ENCODE results near the gene SUCLA2.

DNA sequence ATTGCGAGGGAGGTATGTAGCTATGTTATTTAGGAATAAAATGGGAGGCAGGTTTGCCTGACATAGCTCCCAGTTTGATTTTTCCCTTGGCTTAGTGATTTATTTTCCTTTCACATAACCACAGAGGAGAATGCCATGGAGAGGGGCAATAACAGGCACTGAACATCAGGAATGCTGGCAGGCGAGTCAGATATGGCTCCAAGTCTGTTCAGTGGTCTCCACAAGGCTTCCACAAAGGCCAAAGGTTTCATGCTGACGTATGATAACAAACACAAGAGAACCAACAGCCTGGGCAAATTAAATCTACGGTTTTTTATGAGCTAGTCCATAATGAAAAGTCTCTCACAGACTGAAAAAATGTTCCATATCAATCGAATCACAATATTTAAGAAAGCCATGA is 66.7 kb downstream of the SUCLA2 start:
- TF ChIP-seq, protein P1, sequence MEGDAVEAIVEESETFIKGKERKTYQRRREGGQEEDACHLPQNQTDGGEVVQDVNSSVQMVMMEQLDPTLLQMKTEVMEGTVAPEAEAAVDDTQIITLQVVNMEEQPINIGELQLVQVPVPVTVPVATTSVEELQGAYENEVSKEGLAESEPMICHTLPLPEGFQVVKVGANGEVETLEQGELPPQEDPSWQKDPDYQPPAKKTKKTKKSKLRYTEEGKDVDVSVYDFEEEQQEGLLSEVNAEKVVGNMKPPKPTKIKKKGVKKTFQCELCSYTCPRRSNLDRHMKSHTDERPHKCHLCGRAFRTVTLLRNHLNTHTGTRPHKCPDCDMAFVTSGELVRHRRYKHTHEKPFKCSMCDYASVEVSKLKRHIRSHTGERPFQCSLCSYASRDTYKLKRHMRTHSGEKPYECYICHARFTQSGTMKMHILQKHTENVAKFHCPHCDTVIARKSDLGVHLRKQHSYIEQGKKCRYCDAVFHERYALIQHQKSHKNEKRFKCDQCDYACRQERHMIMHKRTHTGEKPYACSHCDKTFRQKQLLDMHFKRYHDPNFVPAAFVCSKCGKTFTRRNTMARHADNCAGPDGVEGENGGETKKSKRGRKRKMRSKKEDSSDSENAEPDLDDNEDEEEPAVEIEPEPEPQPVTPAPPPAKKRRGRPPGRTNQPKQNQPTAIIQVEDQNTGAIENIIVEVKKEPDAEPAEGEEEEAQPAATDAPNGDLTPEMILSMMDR (optimal IDR thresholded peaks at IDR 0.05 in 1 of 3, IDR thresholded peaks at IDR 0.05 in 1 of 3, conservative IDR thresholded peaks at IDR 0.05 in 1 of 3; ENCODE audit: extremely low read depth in 1 of 3, insufficient read depth in 2 of 3, low read length in 3 of 3) = no peak
- no peak for TF ChIP-seq EZH2 (IDR thresholded peaks at IDR 0.05; ENCODE audit: low read length)

Measured in keratinocyte (primary cell).